Stimulated activated CD4-positive, alpha-beta T cell treated with anti-CD3 and anti-CD28 coated beads, Interleukin-1b, Interleukin-23, amount 100 ng/mL, for 4 hours (primary cell): ENCODE results near the gene ESRP2.

Experiments
- DNase-seq, 2 donors: peaks; one replicate each; pipeline ENCODE4 v3.0.0-alpha.2; 2020; ENCODE audit warnings: low read depth in 2 of 2

Gene ESRP2

GRCh38 chr16:68237243-68238028 lies 1.5 kb upstream of the ESRP2 start:
- peak; percentile 84 to 89 for DNase-seq

- no peak for DNase-seq
These were observed 907 bp upstream of the ESRP2 start for GRCh38 chr16:68236826-68237242.

- DNase-seq = peak in 1 of 2 donors; percentile 36
These were observed 354 bp upstream of the ESRP2 start for GRCh38 chr16:68236137-68236825.

DNA sequence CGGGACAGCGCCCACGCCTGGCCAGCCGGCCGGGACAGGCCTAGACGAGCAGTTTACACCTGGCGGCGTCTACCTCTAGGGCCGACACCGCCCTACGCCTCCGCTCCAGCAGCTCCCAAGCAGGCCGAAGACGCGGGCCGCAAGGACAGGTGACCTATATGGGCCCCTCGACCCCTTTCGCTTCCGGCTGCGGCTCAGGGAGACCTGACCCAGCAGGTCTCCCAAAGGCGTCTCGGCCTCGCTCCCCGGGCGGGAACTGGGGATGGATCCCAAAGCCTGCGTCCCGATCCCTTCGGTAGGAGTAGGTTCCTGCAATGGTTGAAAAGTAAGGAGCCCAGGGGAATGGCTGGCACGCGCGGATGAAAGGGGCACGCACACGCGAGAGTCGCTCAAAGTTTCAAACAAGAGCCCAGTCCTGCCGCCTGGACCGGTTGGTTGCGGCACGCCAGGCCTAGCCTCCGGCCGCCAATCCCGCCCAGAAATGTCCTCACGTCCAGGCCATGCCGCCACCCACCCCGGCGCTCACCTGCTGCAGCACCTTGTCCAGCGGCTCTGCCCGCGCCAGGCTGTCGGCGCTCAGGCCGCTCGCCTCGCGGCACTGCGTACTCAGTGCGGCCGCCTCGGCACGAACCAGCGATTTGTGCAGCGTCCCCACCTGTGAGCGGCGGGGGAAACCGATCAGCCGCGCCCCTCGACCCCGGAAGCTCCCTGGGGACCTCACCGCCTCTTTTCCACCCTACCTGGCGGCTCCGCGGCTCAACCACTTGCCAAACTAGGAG lies 630 bp downstream of the ESRP2 start:
- no peak for DNase-seq

GRCh38 chr16:68234188-68235107 lies 1.5 kb downstream of the ESRP2 start:
- DNase-seq = no peak

- DNase-seq = no peak
These were observed 2.1 kb downstream of the ESRP2 start for GRCh38 chr16:68233835-68234187.

DNA sequence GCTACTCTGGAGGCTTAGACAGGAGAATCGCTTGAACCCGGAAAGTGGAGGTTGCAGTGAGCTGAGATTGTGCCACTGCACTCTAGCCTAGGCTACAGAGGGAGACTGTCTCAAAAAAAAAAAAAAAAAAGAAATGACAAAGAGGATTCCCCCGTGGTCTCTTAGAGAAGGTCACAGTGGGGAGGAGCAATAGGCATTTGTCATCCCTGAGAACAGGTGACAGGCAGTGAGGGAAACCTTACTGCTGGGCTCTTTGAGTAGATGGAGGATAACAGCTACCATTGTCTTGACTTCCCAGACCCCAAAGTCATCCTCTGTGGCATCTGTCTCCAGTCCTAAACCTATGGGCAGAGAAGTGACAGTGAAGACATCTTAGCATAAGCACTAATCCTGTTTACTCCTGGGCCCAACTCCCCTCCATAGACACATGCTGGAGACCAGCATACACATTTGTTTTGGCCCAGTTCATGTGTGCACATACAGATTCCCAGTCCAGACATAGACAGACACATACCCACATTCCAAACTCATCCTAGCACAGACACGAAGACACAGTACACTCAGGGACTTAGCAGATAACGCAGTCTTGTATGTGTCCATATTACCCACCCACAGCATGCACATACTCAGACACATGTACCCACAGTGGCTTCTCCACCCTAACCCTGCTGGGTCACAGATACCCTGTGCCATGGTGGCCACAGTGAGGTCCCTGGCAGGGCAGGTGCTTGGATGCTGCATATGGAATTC lies 2.7 kb downstream of the ESRP2 start:
- no peak for DNase-seq

DNA sequence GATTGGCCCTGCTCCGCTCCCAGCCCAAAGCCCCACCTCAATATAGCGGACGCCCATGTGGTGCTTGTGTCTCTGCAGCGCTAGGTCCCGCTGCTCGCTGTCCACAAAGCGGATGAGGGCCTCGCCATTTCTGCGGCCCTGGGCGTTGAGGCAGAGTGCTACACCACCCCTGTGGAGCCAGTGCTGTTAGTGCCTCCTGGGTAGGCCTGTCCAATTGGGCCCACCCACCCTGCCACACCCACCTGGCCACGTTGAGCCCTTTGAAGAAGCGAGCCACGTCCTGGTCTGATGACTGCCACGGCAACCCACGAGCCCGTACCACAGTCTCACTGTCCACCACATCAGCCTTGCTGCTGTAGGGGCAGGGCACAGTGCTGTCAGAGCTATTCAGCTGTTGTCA lies 3.6 kb downstream of the ESRP2 start:
- no peak for DNase-seq

GRCh38 chr16:68231384-68232136 lies 4.4 kb downstream of the ESRP2 start:
- no peak for DNase-seq

DNA sequence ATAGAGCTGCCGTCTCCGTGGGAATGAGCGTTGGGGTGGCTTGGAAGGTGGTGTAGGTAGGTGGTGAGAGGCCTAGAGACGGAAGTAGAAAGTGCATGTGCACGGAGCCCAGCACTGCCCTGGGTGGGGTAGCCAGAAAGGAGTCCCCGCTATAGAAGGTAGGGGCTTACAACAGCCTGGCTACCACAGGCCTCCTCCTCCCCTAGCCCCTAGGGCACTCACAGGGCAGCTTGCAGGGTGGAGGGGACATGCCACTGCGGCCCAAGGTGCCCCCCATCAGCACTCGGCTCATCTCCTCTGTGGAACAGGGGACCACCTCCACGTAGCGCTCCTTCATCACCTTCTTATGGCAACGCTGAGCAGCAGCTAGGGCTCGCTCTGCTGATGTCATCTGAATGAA lies 5.0 kb downstream of the ESRP2 start:
- DNase-seq = no peak

DNA sequence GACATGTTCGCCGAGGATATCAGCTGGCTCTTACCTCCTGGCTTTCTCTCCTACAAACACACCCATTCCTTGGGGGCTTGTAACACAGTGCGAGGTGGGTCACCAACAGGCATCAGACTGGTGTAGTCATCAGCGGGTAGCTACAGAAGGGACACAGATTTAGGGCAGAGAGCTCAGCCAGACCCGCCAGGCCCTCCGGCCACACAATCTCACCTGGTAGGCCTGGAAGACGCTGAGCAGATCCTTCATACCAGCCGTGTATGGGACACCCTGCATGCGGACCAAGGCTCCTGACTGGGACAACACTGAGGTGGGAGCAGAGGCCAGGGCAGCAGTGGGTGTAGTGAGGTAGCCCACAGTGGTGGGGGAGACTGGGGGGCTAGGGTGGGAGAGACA lies 5.8 kb downstream of the ESRP2 start:
- no peak for DNase-seq

DNA sequence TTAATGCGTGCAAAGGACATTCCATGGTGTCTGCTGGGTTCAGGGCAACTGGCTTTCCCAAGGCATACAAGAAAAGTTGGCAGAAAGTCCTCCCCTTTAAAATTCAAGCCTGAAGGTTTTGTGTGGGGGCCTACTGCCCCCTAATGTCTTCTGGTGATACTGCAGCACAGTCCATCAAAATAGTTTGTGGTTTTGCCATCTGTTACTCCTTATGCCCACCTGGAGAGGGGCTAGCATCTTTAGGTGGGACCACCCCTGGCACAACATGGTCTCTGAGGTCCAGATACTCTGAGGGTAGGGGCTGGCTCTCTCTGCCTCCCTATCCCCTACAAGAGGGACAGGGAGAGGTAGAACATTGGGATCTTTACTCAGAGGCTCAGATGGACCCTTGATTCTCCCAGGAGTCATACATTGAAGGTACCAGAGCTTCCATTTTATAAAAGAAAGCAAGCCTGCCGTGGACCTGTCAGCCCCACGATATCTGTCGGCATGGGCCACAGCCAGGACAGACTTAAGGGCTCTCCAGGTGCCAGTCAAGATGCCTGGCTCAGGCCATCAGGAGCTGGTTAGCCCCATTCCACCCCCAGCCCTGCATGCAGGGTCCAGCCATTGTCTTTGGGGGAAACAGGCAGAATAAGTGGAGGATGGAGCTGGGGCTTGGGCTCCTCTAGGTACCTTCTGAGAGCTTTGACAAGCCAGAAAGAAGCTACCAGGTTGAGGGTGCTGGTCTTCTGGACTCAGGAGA lies 6.3 kb downstream of the ESRP2 start:
- peak in 1 of 2 donors; percentile 42 for DNase-seq

DNA sequence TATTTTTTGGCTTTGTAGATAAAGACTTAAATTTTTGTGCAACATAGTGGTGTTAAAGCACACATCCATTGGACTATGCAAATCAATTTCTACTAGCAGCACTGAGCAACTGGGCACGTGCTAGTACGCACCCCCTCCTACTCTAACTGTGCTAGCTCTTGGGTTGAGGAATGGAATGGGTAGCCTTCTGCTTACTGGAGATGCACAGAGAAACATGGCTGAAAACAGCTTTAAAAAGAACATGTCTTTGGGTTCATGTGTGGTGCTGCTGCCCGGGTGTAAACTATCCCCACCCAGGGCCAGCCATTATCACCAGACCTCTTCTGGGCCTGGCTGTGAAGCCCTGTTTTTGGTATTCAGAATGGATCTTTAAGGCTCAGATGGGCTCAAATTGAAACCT lies 7.3 kb downstream of the ESRP2 start:
- DNase-seq = no peak

DNA sequence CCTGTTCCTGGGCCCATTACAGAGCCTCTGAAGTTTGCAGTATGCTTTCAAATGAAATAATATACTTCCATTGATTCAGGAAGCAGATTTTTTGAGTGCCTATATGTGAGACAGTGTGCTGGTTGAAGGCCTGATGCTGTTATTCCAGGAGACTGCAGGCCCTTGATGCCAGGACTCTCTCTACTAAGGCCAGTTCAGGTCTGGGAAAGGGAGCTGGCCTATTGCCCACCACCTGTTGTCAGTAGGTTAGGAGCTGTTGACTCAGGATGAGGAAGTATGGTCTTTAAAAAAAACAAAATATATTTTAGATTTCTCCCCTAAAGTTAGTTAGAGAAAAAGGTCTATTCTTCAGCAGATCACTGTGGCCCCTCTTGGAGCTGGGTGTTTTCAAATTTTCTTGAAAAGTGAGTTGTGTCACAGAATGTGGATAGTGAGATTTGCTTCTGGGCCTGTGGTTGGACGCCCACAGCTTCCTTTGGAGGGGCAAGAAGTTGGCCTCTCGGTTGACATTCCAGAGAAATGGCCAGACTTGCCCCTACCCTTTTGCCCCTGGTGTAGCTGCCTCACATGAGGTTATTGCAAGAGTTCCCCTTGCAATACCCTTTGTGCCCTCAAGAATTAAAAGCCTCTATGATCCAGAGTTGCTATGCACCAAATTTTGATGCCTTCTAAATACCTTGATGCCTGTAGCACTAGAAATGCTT lies 7.9 kb downstream of the ESRP2 start:
- DNase-seq = no peak

- DNase-seq = no peak
These were observed 8.6 kb downstream of the ESRP2 start for GRCh38 chr16:68227183-68227793.

DNA sequence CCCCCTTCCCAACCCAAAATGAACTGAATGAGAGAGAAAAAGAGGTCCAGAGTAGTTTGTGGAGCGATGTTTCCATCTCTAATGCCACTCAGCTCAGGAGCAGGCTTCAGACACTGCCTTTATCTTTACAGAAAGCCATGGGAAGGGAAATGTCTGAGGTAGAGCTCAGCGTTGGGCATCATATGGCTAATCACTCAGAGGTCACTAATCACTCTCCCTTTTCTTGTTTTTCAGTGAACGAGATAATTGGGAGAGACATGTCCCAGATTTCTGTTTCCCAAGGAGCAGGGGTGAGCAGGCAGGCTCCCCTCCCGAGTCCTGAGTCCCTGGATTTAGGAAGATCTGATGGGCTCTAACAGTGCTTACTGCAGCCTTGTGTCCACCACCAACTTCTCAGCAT lies 9.8 kb downstream of the ESRP2 start:
- no peak for DNase-seq

DNA sequence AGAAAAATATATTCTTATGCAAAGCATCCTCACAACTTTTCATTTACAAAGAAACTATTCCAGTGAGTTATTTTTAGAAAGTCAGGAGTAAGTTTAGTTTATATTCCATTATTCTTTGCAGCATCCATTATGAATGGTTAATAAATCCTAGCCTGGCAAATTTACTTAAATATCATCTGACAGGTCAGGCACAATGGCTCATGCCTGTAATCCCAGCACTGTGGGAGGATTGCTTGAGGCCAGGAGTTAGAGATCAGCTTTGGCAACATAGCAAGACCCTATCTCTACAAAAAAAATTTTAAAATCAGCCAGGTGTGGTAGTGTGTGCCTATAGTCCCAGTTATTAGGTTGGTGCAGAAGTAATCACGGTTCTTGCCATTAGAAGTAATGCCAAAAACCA lies 12.9 kb downstream of the ESRP2 start:
- DNase-seq = no peak

DNA sequence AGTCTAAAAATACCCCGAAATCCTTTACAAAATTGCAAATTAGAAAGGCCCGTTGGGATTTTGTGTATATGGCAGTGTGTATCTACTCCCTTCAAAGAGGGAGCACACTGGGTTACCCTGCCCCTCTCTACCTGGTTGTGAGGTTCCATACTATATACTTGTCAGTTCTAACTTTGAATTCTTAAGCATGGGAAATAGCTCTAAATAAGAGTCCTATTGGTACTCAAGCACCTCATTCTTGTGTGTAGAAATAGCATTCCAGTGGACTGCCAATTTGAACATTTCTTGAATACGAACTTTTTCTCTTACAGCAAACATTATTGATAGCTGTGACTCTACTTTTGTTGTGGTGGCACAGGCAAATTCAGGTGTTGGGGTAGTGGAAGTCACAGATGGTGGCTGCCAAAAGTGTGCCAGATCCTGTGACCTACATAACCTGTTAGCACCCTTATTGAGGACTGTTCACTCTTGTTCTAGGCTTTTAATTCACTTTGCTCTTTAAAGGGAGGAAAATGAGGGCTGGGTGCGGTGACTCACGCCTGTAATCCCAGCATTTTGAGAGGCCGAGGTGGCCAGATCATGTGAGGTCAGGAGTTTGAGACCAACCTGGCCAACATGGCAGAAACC lies 16.1 kb downstream of the ESRP2 start:
- DNase-seq = no peak
